WTC11 (cell line): ENCODE measurements around the gene CACNA1F. TPM values are rescaled to one million over a fixed set of nuclear protein-coding genes. Genes with fewer than 3 reads are reported as not detected.

Source experiments
- ATAC-seq: fragments of 200-7000 bp; cut with Tn5 transposase; 2 replicates; pipeline ENCODE4 v1.10.0; 2021; ENCODE audit warnings: mild to moderate bottlenecking, moderate library complexity
- CTCF ChIA-PET: fragments of 300-600 bp; sonication (Branson Sonifier 250); formaldehyde crosslinking; loops from one replicate; lab custom pipeline; 2021; ENCODE audit warnings: antibody characterized with exemption; lab: Charles Lee
- POLR2A ChIA-PET: fragments of 350-600 bp; sonication (Branson Sonifier 250); formaldehyde crosslinking; loops from one replicate; lab custom pipeline; 2021; ENCODE audit warnings: antibody characterized with exemption; lab: Charles Lee
- DNase-seq: peaks from one replicate; pipeline ENCODE4 v3.0.0; 2021; ENCODE audit warnings: low spot score
- H3K27ac Mint-ChIP-seq: 2 replicates; pipeline ENCODE4 v1.8.0; 2021; ENCODE audit warnings: mixed read lengths
- H3K27me3 Mint-ChIP-seq: 2 replicates; pipeline ENCODE4 v1.8.0; 2021; ENCODE audit warnings: low read depth, mild to moderate bottlenecking, moderate library complexity, mixed read lengths
- H3K36me3 Mint-ChIP-seq: 2 replicates; pipeline ENCODE4 v1.8.0; 2021; ENCODE audit warnings: mixed read lengths
- H3K4me1 Mint-ChIP-seq: 2 replicates; pipeline ENCODE4 v1.8.0; 2022; ENCODE audit warnings: mixed read lengths
- H3K4me3 Mint-ChIP-seq: 2 replicates; pipeline ENCODE4 v1.8.0; 2021; ENCODE audit warnings: mild to moderate bottlenecking, moderate library complexity, mixed read lengths
- H3K9me3 Mint-ChIP-seq: 2 replicates; pipeline ENCODE4 v1.8.0; 2021; ENCODE audit warnings: mixed read lengths
- AR ChIP-seq: fragments of 250-450 bp; sonication (Bioruptor Pico); IDR thresholded peaks from 2 replicates; pipeline ENCODE4 v1.9.0; 2021; ENCODE audit warnings: mild to moderate bottlenecking
- CREM ChIP-seq: sonication (generic); formaldehyde crosslinking; IDR thresholded peaks from 2 replicates; pipeline ENCODE4 v1.8.1; 2022; ENCODE audit warnings: mild to moderate bottlenecking, missing genetic modification reagents, moderate library complexity
- E2F1 ChIP-seq: sonication (generic); formaldehyde crosslinking; IDR thresholded peaks from 2 replicates; pipeline ENCODE4 v1.8.0; 2022; ENCODE audit warnings: mild to moderate bottlenecking, missing genetic modification reagents
- ETV6 ChIP-seq: sonication (generic); formaldehyde crosslinking; IDR thresholded peaks from 2 replicates; pipeline ENCODE4 v1.8.1; 2022; ENCODE audit warnings: mild to moderate bottlenecking, missing genetic modification reagents
- FOXP1 ChIP-seq: sonication (generic); formaldehyde crosslinking; IDR thresholded peaks from 2 replicates; pipeline ENCODE4 v1.8.0; 2022; ENCODE audit warnings: missing genetic modification reagents, mild to moderate bottlenecking, moderate library complexity, borderline replicate concordance
- GRHL2 ChIP-seq: fragments of 250-450 bp; sonication (Bioruptor Pico); IDR thresholded peaks from 2 replicates; pipeline ENCODE4 v1.8.0; 2022; ENCODE audit warnings: mild to moderate bottlenecking, moderate library complexity; ENCODE audit not compliant: insufficient replicate concordance, severe bottlenecking
- KAT7 ChIP-seq: sonication (generic); formaldehyde crosslinking; IDR thresholded peaks from 2 replicates; pipeline ENCODE4 v1.8.1; 2023; ENCODE audit warnings: missing genetic modification reagents, mild to moderate bottlenecking, borderline replicate concordance
- NFE2L1 ChIP-seq: sonication (generic); formaldehyde crosslinking; IDR thresholded peaks from 2 replicates; pipeline ENCODE4 v1.8.1; 2023; ENCODE audit warnings: missing genetic modification reagents
- NR1H2 ChIP-seq: sonication (generic); formaldehyde crosslinking; IDR thresholded peaks from 2 replicates; pipeline ENCODE4 v1.9.0; 2021; ENCODE audit warnings: mild to moderate bottlenecking, moderate library complexity, missing genetic modification reagents
- PRDM15 ChIP-seq: sonication (generic); formaldehyde crosslinking; IDR thresholded peaks from 2 replicates; pipeline ENCODE4 v1.8.0; 2022; ENCODE audit warnings: missing genetic modification reagents
- SMAD4 ChIP-seq: sonication (generic); formaldehyde crosslinking; IDR thresholded peaks from 2 replicates; pipeline ENCODE4 v1.8.0; 2022; ENCODE audit warnings: mild to moderate bottlenecking, missing genetic modification reagents
- STAT6 ChIP-seq: sonication (generic); formaldehyde crosslinking; conservative IDR thresholded peaks from 2 replicates; pipeline ENCODE4 v1.8.1; 2023; ENCODE audit warnings: mild to moderate bottlenecking, low read depth, missing genetic modification reagents, moderate library complexity
- ZNF121 ChIP-seq: sonication (generic); formaldehyde crosslinking; IDR thresholded peaks from 2 replicates; pipeline ENCODE4 v1.8.0; 2023; ENCODE audit warnings: missing genetic modification reagents
- ZNF281 ChIP-seq: sonication (generic); formaldehyde crosslinking; IDR thresholded peaks from 2 replicates; pipeline ENCODE4 v1.8.0; 2023; ENCODE audit warnings: mild to moderate bottlenecking, missing genetic modification reagents
- ZNF317 ChIP-seq: sonication (generic); formaldehyde crosslinking; IDR thresholded peaks from 2 replicates; pipeline ENCODE4 v1.8.1; 2023; ENCODE audit warnings: low read depth, mild to moderate bottlenecking, moderate library complexity, missing genetic modification reagents, borderline replicate concordance
- ZNF396 ChIP-seq: fragments of 250-450 bp; sonication (Bioruptor Pico); IDR thresholded peaks from 2 replicates; pipeline ENCODE4 v1.8.0; 2021; ENCODE audit warnings: mild to moderate bottlenecking, moderate library complexity, borderline replicate concordance
- ZNF512 ChIP-seq: sonication (generic); formaldehyde crosslinking; IDR thresholded peaks from 2 replicates; pipeline ENCODE4 v1.8.1; 2022; ENCODE audit warnings: missing genetic modification reagents, borderline replicate concordance
- total RNA-seq: library from RNA; stranded (reverse); gene quantifications from 3 replicates; pipeline ENCODE4 v1.2.3, GENCODE V29; 2021

CACNA1F gene
- total RNA-seq, 1 experiment from 2014 or later, result 1.6 TPM

- TF ChIP-seq AR (CRISPR knock-in tag) (no peak), STAT6 (no peak), ZNF317 (CRISPR knock-in tag) (no peak), SMAD4 (CRISPR knock-in tag) (no peak), NFE2L1 (CRISPR knock-in tag) (no peak)
These were observed 56.5 kb downstream of the CACNA1F start (continued) for GRCh38 chrX:49176421-49177326.

- no peaks in the 10 kb centered on the region for H3K9me3 Mint-ChIP-seq
- CTCF ChIA-PET, result interaction anchor here (1.3 kb wide), 1 partner anchor 12 kb away, joined by 3 read pairs; no protein-coding TSS in a partner anchor
- TF ChIP-seq CREM (no peak), KAT7 (CRISPR knock-in tag) (no peak), FOXP1 (CRISPR knock-in tag) (no peak), NR1H2 (no peak), ETV6 (CRISPR knock-in tag) (no peak), E2F1 (CRISPR knock-in tag) (no peak), PRDM15 (no peak), ZNF281 (no peak), ZNF121 (no peak), ZNF512 (no peak), GRHL2 (CRISPR knock-in tag) (no peak), ZNF396 (CRISPR knock-in tag) (no peak)
These were observed 57.5 kb downstream of the CACNA1F start for GRCh38 chrX:49175435-49176274.

More at GRCh38 chrX:49175435-49176274, 57.5 kb downstream of the CACNA1F start:
- Mint-ChIP-seq H3K4me1 (peaks cover 18% of the 10 kb centered on the region), H3K4me3 (no peak overlapping the region), H3K27me3 (peaks cover 24% of the 10 kb centered on the region), H3K27ac (peak overlapping the region; percentile 41; the same call in 1 of the 2 replicates), H3K36me3 (peaks cover 27% of the 10 kb centered on the region)
- ATAC-seq, result no peak
- DNase-seq, result no peak
- POLR2A ChIA-PET, result no interaction called here
